SH-SY5Y (cell line): ENCODE data around the gene PROM2.

Experiments used
- GATA2 ChIP-seq: IDR thresholded peaks from 2 replicates; pipeline ENCODE4 v1.6.1; 2011; ENCODE audit warnings: mild to moderate bottlenecking, low read depth, low read length
- GATA3 ChIP-seq: IDR thresholded peaks from 2 replicates; pipeline ENCODE4 v1.6.1; 2011; ENCODE audit warnings: low read depth, mild to moderate bottlenecking, low read length, moderate library complexity

DNA sequence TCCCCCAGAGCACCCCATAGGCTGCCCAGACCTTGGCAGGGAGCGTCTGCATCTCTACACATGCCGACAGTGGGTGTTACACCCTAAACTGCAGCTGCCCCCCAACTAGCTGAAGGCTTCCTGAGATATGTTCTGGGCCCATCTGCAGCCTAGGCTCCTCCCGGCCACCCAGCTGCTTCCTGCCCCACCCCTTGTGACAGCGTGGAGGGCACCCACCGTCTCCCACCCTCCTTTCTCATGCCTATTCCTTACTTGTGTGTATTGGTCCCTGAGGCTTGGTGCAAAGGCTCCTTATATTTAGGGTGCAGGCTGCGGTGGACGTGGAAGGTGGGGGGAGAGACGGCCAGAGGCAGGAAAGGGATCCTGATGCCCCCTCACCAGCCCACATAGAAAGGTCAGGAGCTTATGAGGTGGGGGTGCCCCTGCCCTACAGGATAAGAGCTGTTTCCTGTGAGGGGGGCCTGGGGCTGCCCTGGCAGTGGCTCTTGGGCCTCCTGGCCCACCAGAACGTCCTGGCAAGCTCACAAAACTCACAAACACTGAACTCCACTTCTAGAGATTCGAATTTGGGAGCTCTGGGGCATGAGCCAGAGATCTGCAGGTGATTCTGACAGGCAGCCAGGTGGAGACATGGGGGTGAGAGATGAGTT is 7.3 kb upstream of the PROM2 start:
- TF ChIP-seq GATA2 (no peak), GATA3 (no peak)
